ENCODE measurements around the gene PAM. TPM values are rescaled to one million over a fixed set of nuclear protein-coding genes. Genes with fewer than 3 reads are reported as not detected.

The PAM gene
- total and polyA plus RNA-seq, 2 of the 8 experiments (the other 6 are each of a cell fraction or from before 2014, with no cell fraction given) = 30.4 to 67.8 TPM

- H3K79me2 ChIP-seq (ENCODE audit: control insufficient read depth in 1 of 2, insufficient read depth in 2 of 2, low read length in 2 of 2) = no peaks in the 10 kb centered on the region
Observed at GRCh38 chr5:102893942-102894341, 138.8 kb downstream of the PAM start.

More at GRCh38 chr5:102893942-102894341, 138.8 kb downstream of the PAM start:
- ChIA-PET CTCF (ENCODE audit: partially characterized antibody) (no interaction called here), POLR2A (ENCODE audit: partially characterized antibody) (no interaction called here)
- Histone ChIP-seq H4K91ac (replicated peaks; ENCODE audit: insufficient read length, low read length) (no peak overlapping the region), H3K79me1 (ENCODE audit: low read depth, low read length) (no peaks in the 10 kb centered on the region), H4K5ac (ENCODE audit: insufficient read length, low read depth, low read length) (no peak overlapping the region), H3K4me3 (ENCODE audit: extremely low read depth in 1 of 4, insufficient read depth in 2 of 4, low read depth in 3 of 4, low read length in 4 of 4) (no peak overlapping the region), H3K18ac (ENCODE audit: extremely low read depth, low read length) (no peak overlapping the region), H2BK120ac (replicated peaks; ENCODE audit: low read depth, low read length) (no peak overlapping the region), H3K9me3 (ENCODE audit: insufficient read depth in 2 of 2, low read depth in 1 of 2, low read length in 1 of 2) (no peaks in the 10 kb centered on the region), H3K27ac (ENCODE audit: low read depth, low read length) (no peak overlapping the region), H2BK12ac (ENCODE audit: low read depth, low read length) (no peak overlapping the region), H2AK5ac (ENCODE audit: low read depth, low read length) (no peak overlapping the region), H3K56ac (replicated peaks; ENCODE audit: insufficient read length, low read depth, low read length) (no peak overlapping the region), H3K23ac (ENCODE audit: insufficient read length) (no peak overlapping the region), H3K27me3 (replicated peaks in 1 of 4; ENCODE audit: control insufficient read depth in 3 of 4, extremely low read depth in 1 of 4, insufficient read depth in 3 of 4, low read length in 3 of 4) (no peaks in the 10 kb centered on the region), H3K4me1 (replicated peaks in 1 of 4; ENCODE audit: control insufficient read depth in 3 of 4, insufficient read depth in 4 of 4, low read length in 3 of 4) (no peaks in the 10 kb centered on the region), H2BK5ac (ENCODE audit: low read depth, low read length) (no peak overlapping the region), H3K4me2 (ENCODE audit: insufficient read depth in 1 of 2, low read depth in 2 of 2, low read length in 2 of 2) (no peak overlapping the region), H4K8ac (ENCODE audit: extremely low read depth, insufficient read depth, low read length) (no peak overlapping the region), H2BK20ac (ENCODE audit: low read length) (no peak overlapping the region), H3K23me2 (ENCODE audit: low read depth, low read length) (no peaks in the 10 kb centered on the region; the same call in 1 of the 2 replicates), H3K4ac (replicated peaks; ENCODE audit: insufficient read length, low read depth, low read length) (no peak overlapping the region), H4K20me1 (replicated peaks in 1 of 2; ENCODE audit: control insufficient read depth in 1 of 2, insufficient read depth in 2 of 2, low read length in 2 of 2) (no peaks in the 10 kb centered on the region), H3K36me3 (ENCODE audit: control insufficient read depth in 2 of 4, insufficient read depth in 4 of 4, low read length in 3 of 4) (no peaks in the 10 kb centered on the region), H2BK15ac (ENCODE audit: low read length) (no peak overlapping the region), H2AFZ (ENCODE audit: low read length) (no peak overlapping the region), H3K9ac (replicated peaks in 1 of 4; ENCODE audit: extremely low read depth in 1 of 4, low read depth in 3 of 4, low read length in 3 of 4) (no peak overlapping the region), H3K14ac (ENCODE audit: insufficient read length) (no peak overlapping the region)
- TF ChIP-seq TAF7 (optimal IDR thresholded peaks at IDR 0.05; ENCODE audit: borderline replicate concordance, low read depth, low read length) (no peak), PHF8 (conservative IDR thresholded peaks at IDR 0.05; ENCODE audit: low read depth, low read length) (no peak), SIN3A (conservative IDR thresholded peaks at IDR 0.05 in 1 of 2, IDR thresholded peaks at IDR 0.05 in 1 of 2; ENCODE audit: low read depth in 1 of 2, low read length in 2 of 2) (no peak), RFX5 (IDR thresholded peaks at IDR 0.05; ENCODE audit: borderline replicate concordance, low read depth, low read length) (no peak), RBBP5 (IDR thresholded peaks at IDR 0.05; ENCODE audit: borderline replicate concordance, low read depth, low read length) (no peak), SP1 (IDR thresholded peaks at IDR 0.05; ENCODE audit: low read depth, low read length) (no peak)
- TF ChIP-seq, protein P1, sequence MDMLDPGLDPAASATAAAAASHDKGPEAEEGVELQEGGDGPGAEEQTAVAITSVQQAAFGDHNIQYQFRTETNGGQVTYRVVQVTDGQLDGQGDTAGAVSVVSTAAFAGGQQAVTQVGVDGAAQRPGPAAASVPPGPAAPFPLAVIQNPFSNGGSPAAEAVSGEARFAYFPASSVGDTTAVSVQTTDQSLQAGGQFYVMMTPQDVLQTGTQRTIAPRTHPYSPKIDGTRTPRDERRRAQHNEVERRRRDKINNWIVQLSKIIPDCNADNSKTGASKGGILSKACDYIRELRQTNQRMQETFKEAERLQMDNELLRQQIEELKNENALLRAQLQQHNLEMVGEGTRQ (IDR thresholded peaks at IDR 0.05; ENCODE audit: low read length) = no peak
- no peak for DNase-seq (ENCODE audit: low read depth in 1 of 2, low spot score in 2 of 2)
- FAIRE-seq = no peak
- 90% methylated on average over 3 of the region's 3 CpGs; no CpG with 5 or more reads in 1 of the 2 experiments for WGBS, 2 experiments (ENCODE audit: extremely low coverage in 1 of 2, insufficient coverage in 1 of 2, insufficient read length in 1 of 2, insufficient replicate concordance in 2 of 2, low coverage in 1 of 2, low lambda C conversion rate in 2 of 2, missing lambda C conversion rate in 1 of 2)

Measured in H1 (cell line).